H9 (cell line): ENCODE results near the gene FAM13C. TPM values are rescaled to one million over a fixed set of nuclear protein-coding genes. Genes with fewer than 3 reads are reported as not detected.

ENCODE experiments used
- DNase-seq: peaks from one replicate; pipeline ENCODE4 v3.0.0-alpha.2; 2017
- H2AFZ ChIP-seq: one replicate; pipeline ENCODE4 v1.6.1; 2013; ENCODE audit warnings: mild to moderate bottlenecking, low read length, control low read depth, moderate library complexity
- H2AK5ac ChIP-seq: 2 replicates; pipeline ENCODE4 v1.6.1; 2013; ENCODE audit warnings: low read length, control low read depth, mixed read lengths; ENCODE audit not compliant: insufficient read length
- H2BK120ac ChIP-seq: one replicate; pipeline ENCODE4 v1.6.1; 2013; ENCODE audit warnings: low read depth, mild to moderate bottlenecking, low read length, control low read depth, inconsistent platforms; ENCODE audit not compliant: poor library complexity, severe bottlenecking
- H2BK12ac ChIP-seq: 2 replicates; pipeline ENCODE4 v1.6.1; 2013; ENCODE audit warnings: low read length, control low read depth, mixed read lengths, low read depth; ENCODE audit not compliant: insufficient read length
- H2BK15ac ChIP-seq: 2 replicates; pipeline ENCODE4 v1.6.1; 2013; ENCODE audit warnings: low read depth, low read length, control low read depth
- H2BK20ac ChIP-seq: one replicate; pipeline ENCODE4 v1.6.1; 2013; ENCODE audit warnings: low read depth, mild to moderate bottlenecking, low read length, control low read depth, inconsistent platforms; ENCODE audit not compliant: poor library complexity, severe bottlenecking
- H2BK5ac ChIP-seq: 2 replicates; pipeline ENCODE4 v1.6.1; 2013; ENCODE audit warnings: low read length, control low read depth, mixed read lengths; ENCODE audit not compliant: insufficient read length
- H3K14ac ChIP-seq: 2 replicates; pipeline ENCODE4 v1.6.1; 2013; ENCODE audit warnings: low read length, control low read depth; ENCODE audit not compliant: insufficient read depth
- H3K18ac ChIP-seq: 2 replicates; pipeline ENCODE4 v1.6.1; 2013; ENCODE audit warnings: low read depth, mild to moderate bottlenecking, mixed read lengths, low read length, control low read depth; ENCODE audit not compliant: insufficient read length
- H3K23ac ChIP-seq: 2 replicates; pipeline ENCODE4 v1.6.1; 2013; ENCODE audit warnings: low read length, control low read depth, mixed read lengths, low read depth; ENCODE audit not compliant: insufficient read length
- H3K23me2 ChIP-seq: 2 replicates; pipeline ENCODE4 v1.6.1; 2013; ENCODE audit warnings: low read depth, mild to moderate bottlenecking, mixed read lengths, low read length, control low read depth; ENCODE audit not compliant: insufficient read length, poor library complexity, severe bottlenecking
- H3K27ac ChIP-seq: 2 replicates; pipeline ENCODE4 v1.5.1; 2013; ENCODE audit warnings: low read length, control low read depth, mixed read lengths, low read depth; ENCODE audit not compliant: insufficient read length
- H3K27me3 ChIP-seq: 2 replicates; pipeline ENCODE4 v1.6.1; 2013; ENCODE audit warnings: low read length, control low read depth, inconsistent platforms; ENCODE audit not compliant: insufficient read depth
- H3K4ac ChIP-seq: 2 replicates; pipeline ENCODE4 v1.6.1; 2013; ENCODE audit warnings: low read depth, mild to moderate bottlenecking, control low read depth, inconsistent platforms, low read length, moderate library complexity
- H3K4me1 ChIP-seq: 2 replicates; pipeline ENCODE4 v1.6.1; 2013; ENCODE audit warnings: low read length, control low read depth, inconsistent platforms; ENCODE audit not compliant: insufficient read depth
- H3K4me2 ChIP-seq: 2 replicates; pipeline ENCODE4 v1.6.1; 2013; ENCODE audit warnings: low read length, control low read depth, mixed read lengths; ENCODE audit not compliant: insufficient read length, insufficient read depth
- H3K56ac ChIP-seq: 2 replicates; pipeline ENCODE4 v1.6.1; 2013; ENCODE audit warnings: low read depth, mild to moderate bottlenecking, mixed read lengths, low read length, control low read depth; ENCODE audit not compliant: insufficient read length
- H3K79me1 ChIP-seq: 2 replicates; pipeline ENCODE4 v1.6.1; 2013; ENCODE audit warnings: low read depth, mild to moderate bottlenecking, moderate library complexity, low read length, control low read depth, inconsistent platforms; ENCODE audit not compliant: insufficient read depth, poor library complexity, severe bottlenecking
- H3K79me2 ChIP-seq: 2 replicates; pipeline ENCODE4 v1.6.1; 2013; ENCODE audit warnings: low read length, control low read depth, inconsistent platforms; ENCODE audit not compliant: insufficient read depth
- H3K9ac ChIP-seq: 2 replicates; pipeline ENCODE4 v1.6.1; 2013; ENCODE audit warnings: low read length, control low read depth, mixed read lengths; ENCODE audit not compliant: insufficient read length; ENCODE audit errors: extremely low read depth
- H3K9me3 ChIP-seq: one replicate; pipeline ENCODE4 v1.6.1; 2013; ENCODE audit warnings: low read depth, low read length, inconsistent platforms; ENCODE audit not compliant: control insufficient read depth
- H3T11ph ChIP-seq: one replicate; pipeline ENCODE4 v1.6.1; 2013; ENCODE audit warnings: mild to moderate bottlenecking, low read length, control low read depth, inconsistent platforms
- H4K20me1 ChIP-seq: one replicate; pipeline ENCODE4 v1.6.1; 2013; ENCODE audit not compliant: control insufficient read depth, insufficient read length, insufficient read depth
- H4K5ac ChIP-seq: 2 replicates; pipeline ENCODE4 v1.6.1; 2013; ENCODE audit warnings: low read depth, mild to moderate bottlenecking, mixed read lengths, low read length, control low read depth; ENCODE audit not compliant: insufficient read length
- H4K8ac ChIP-seq: replicated peaks from 2 replicates; pipeline ENCODE4 v1.6.1; 2013; ENCODE audit warnings: low read length, control low read depth, mixed read lengths, low read depth; ENCODE audit not compliant: insufficient read length
- H4K91ac ChIP-seq: 2 replicates; pipeline ENCODE4 v1.6.1; 2013; ENCODE audit warnings: low read depth, mild to moderate bottlenecking, moderate library complexity, mixed read lengths, low read length, control low read depth; ENCODE audit not compliant: insufficient read length
- H3K27ac Mint-ChIP-seq, 3 experiments: 2 replicates in 2 of 3; 3 replicates in 1 of 3; pipeline ENCODE4 v1.8.0; 2020 to 2021; ENCODE audit warnings: mixed read lengths in 3 of 3, mild to moderate bottlenecking in 1 of 3, moderate library complexity in 1 of 3
- H3K27me3 Mint-ChIP-seq: 2 replicates; pipeline ENCODE4 v1.8.0; 2021; ENCODE audit warnings: low read depth, mild to moderate bottlenecking, moderate library complexity, mixed read lengths
- H3K36me3 Mint-ChIP-seq, 3 experiments: 2 replicates in 2 of 3; 3 replicates in 1 of 3; pipeline ENCODE4 v1.8.0; 2020 to 2021; ENCODE audit warnings: low read depth in 3 of 3, mixed read lengths in 3 of 3; ENCODE audit not compliant: insufficient read depth in 1 of 3
- H3K4me1 Mint-ChIP-seq, 2 experiments: 2 replicates each; pipeline ENCODE4 v1.8.0; 2020; ENCODE audit warnings: mixed read lengths in 2 of 2
- H3K4me3 Mint-ChIP-seq, 2 experiments: 2 replicates in 1 of 2; 3 replicates in 1 of 2; pipeline ENCODE4 v1.8.0; 2020 to 2021; ENCODE audit warnings: mild to moderate bottlenecking in 2 of 2, mixed read lengths in 2 of 2, moderate library complexity in 1 of 2
- H3K9me3 Mint-ChIP-seq, 2 experiments: 2 replicates in 1 of 2; 3 replicates in 1 of 2; pipeline ENCODE4 v1.8.0; 2020; ENCODE audit warnings: mild to moderate bottlenecking in 2 of 2, mixed read lengths in 2 of 2, moderate library complexity in 1 of 2
- WGBS: extraction: QIAGEN DNeasy Blood & Tissue Kit; methylation state at CpG from one replicate; pipeline ENCODE4 v1.1.7; 2013; ENCODE audit warnings: missing lambda C conversion rate, low lambda C conversion rate, mixed read lengths; ENCODE audit not compliant: insufficient read length; ENCODE audit errors: extremely low coverage; 5-methylcytosine and 5-hydroxymethylcytosine counted together
- total RNA-seq: library from RNA; stranded (reverse); gene quantifications from 2 replicates; pipeline ENCODE4 v1.2.1, GENCODE V29; 2021
- TF ChIP-seq, protein P1 (sequence below): fragments of 200-600 bp; sonication (generic); conservative IDR thresholded peaks from 3 replicates; pipeline ENCODE4 v1.8.0; 2021; ENCODE audit warnings: antibody characterized with exemption, mild to moderate bottlenecking

FAM13C gene
- total RNA-seq, 1 experiment from 2014 or later, result 0.31 TPM

DNA sequence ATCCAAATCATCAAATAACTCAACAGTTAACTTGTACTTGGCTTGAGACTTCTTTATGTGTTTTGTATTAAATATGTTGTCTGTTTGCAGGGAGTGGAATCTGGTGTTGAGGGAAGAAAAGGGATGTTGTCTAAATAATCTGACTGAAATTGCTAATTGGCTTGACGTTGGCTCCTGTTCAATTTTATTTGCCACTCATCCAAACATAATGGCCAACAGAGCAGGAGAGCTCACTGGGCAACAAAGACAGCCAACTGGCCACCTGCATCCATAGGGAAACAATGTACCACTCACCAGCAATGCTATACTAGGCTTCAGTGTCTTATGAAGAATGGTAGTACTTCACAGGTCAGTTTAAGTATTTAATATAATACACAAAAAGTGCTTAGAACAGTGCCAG, 80.5 kb downstream of the FAM13C start:
- no peak overlapping the region for H3K27ac ChIP-seq
- H2AK5ac ChIP-seq, result no peak overlapping the region
- H3K4me2 ChIP-seq, result no peak overlapping the region
- Mint-ChIP-seq H3K4me1 (peaks cover 18% of the 10 kb centered on the region in 2 experiments), H3K4me3 (no peak overlapping the region), H3K27ac (no peak overlapping the region), H3K36me3 (no peaks in the 10 kb centered on the region), H3K9me3 (peaks cover 0 to 3% of the 10 kb centered on the region in 2 experiments; a peak in 1 of 5 replicates), H3K27me3 (no peaks in the 10 kb centered on the region)
- no peak overlapping the region for H3T11ph ChIP-seq
- no peak overlapping the region for H4K8ac ChIP-seq
- no peaks in the 10 kb centered on the region for H4K20me1 ChIP-seq
- H4K91ac ChIP-seq, result no peak overlapping the region
- no peaks in the 10 kb centered on the region for H3K23me2 ChIP-seq
- DNase-seq, result no peak
- H2BK20ac ChIP-seq, result no peak overlapping the region
- no peak overlapping the region for H3K14ac ChIP-seq
- no peak overlapping the region for H3K4ac ChIP-seq
- no peak overlapping the region for H2BK15ac ChIP-seq
- no peak overlapping the region for H3K18ac ChIP-seq
- no peaks in the 10 kb centered on the region; the same call in 1 of the 2 replicates for H3K4me1 ChIP-seq
- no peak overlapping the region for H4K5ac ChIP-seq
- TF ChIP-seq, protein P1, sequence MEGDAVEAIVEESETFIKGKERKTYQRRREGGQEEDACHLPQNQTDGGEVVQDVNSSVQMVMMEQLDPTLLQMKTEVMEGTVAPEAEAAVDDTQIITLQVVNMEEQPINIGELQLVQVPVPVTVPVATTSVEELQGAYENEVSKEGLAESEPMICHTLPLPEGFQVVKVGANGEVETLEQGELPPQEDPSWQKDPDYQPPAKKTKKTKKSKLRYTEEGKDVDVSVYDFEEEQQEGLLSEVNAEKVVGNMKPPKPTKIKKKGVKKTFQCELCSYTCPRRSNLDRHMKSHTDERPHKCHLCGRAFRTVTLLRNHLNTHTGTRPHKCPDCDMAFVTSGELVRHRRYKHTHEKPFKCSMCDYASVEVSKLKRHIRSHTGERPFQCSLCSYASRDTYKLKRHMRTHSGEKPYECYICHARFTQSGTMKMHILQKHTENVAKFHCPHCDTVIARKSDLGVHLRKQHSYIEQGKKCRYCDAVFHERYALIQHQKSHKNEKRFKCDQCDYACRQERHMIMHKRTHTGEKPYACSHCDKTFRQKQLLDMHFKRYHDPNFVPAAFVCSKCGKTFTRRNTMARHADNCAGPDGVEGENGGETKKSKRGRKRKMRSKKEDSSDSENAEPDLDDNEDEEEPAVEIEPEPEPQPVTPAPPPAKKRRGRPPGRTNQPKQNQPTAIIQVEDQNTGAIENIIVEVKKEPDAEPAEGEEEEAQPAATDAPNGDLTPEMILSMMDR, result no peak
- H2BK5ac ChIP-seq, result no peak overlapping the region
- no peaks in the 10 kb centered on the region for H3K9me3 ChIP-seq
- H2BK120ac ChIP-seq, result no peak overlapping the region
- WGBS, result no CpG with 5 or more reads among the region's 1 CpG
- no peak overlapping the region for H2BK12ac ChIP-seq
- H3K27me3 ChIP-seq, result no peaks in the 10 kb centered on the region
- H3K79me2 ChIP-seq, result no peaks in the 10 kb centered on the region
- no peaks in the 10 kb centered on the region for H3K79me1 ChIP-seq
- no peak overlapping the region for H3K23ac ChIP-seq
- no peak overlapping the region for H3K56ac ChIP-seq
- no peak overlapping the region for H2AFZ ChIP-seq
- H3K9ac ChIP-seq, result no peak overlapping the region
